ENCODE results near the gene AK5.

DNA sequence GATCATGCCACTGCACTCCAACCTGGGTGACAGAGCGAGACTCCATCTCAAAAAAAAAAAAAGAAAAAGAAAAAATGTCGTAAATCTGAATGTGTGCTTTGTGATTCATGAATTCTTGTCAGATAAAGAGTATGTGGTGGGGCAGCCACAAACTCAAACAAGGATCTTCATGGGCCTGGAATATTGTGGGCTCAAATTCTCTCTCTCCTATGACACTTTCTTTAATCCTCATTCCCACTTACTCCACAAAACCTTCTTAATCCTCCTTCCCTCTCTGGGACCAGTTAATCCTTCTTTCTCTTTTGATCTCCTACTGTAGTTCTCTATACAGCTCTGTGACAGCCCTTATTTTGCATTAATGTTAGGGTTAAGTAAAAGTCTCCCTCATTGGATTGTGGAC, 112.3 kb downstream of the AK5 start:
- TF ChIP-seq POLR2A (IDR thresholded peaks at IDR 0.05; ENCODE audit: extremely low read depth, insufficient read length): no peak
- TF ChIP-seq, protein P1, sequence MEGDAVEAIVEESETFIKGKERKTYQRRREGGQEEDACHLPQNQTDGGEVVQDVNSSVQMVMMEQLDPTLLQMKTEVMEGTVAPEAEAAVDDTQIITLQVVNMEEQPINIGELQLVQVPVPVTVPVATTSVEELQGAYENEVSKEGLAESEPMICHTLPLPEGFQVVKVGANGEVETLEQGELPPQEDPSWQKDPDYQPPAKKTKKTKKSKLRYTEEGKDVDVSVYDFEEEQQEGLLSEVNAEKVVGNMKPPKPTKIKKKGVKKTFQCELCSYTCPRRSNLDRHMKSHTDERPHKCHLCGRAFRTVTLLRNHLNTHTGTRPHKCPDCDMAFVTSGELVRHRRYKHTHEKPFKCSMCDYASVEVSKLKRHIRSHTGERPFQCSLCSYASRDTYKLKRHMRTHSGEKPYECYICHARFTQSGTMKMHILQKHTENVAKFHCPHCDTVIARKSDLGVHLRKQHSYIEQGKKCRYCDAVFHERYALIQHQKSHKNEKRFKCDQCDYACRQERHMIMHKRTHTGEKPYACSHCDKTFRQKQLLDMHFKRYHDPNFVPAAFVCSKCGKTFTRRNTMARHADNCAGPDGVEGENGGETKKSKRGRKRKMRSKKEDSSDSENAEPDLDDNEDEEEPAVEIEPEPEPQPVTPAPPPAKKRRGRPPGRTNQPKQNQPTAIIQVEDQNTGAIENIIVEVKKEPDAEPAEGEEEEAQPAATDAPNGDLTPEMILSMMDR (IDR thresholded peaks at IDR 0.05; ENCODE audit: low read depth, low read length): no peak

Data from NB4 (cell line).